ENCODE results near the gene RRBP1.

Gene RRBP1

GRCh38 chr20:17617868-17618672 is 64.0 kb downstream of the RRBP1 start:
- no peak overlapping the region for H3K4me2 ChIP-seq (ENCODE audit: insufficient read depth, low read length)
- 0 out of 3 replicates have a peak, but pooled peaks have one; percentile 8 for ATAC-seq (ENCODE audit: insufficient read depth, low read depth)
- TF ChIP-seq CTCF (IDR thresholded peaks at IDR 0.05; ENCODE audit: borderline replicate concordance, extremely low read depth, low read length, poor library complexity, severe bottlenecking) (no peak), EZH2 (IDR thresholded peaks at IDR 0.05; ENCODE audit: borderline replicate concordance, low read depth, low read length, severe bottlenecking) (no peak)
- DNase-seq: no peak
- no peak overlapping the region for H3K4me3 ChIP-seq (ENCODE audit: low read depth in 1 of 2, low read length in 2 of 2)
- no peaks in the 10 kb centered on the region for H3K9me3 ChIP-seq (ENCODE audit: insufficient read depth, low read length, severe bottlenecking)
- no peaks in the 10 kb centered on the region for H3K79me2 ChIP-seq (ENCODE audit: insufficient read depth, low read length)
- H3K9ac ChIP-seq (ENCODE audit: low read depth, low read length): no peak overlapping the region
- H3K27me3 ChIP-seq (ENCODE audit: insufficient read depth, low read length, poor library complexity): no peaks in the 10 kb centered on the region
- peaks cover 9% of the 10 kb centered on the region; the same call in 1 of the 2 replicates for H4K20me1 ChIP-seq (ENCODE audit: insufficient read depth, low read length)
- H3K4me1 ChIP-seq (ENCODE audit: insufficient read depth, low read length): no peaks in the 10 kb centered on the region
- H2AFZ ChIP-seq (ENCODE audit: low read depth, low read length): no peak overlapping the region
- no peak overlapping the region for H3K27ac ChIP-seq (ENCODE audit: low read length)
- H3K36me3 ChIP-seq (ENCODE audit: insufficient read depth, low read length): peaks cover 82% of the 10 kb centered on the region

- H4K20me1 ChIP-seq (ENCODE audit: insufficient read depth, low read length): peaks cover 13% of the 10 kb centered on the region; the same call in 1 of the 2 replicates
- no peaks in the 10 kb centered on the region for H3K4me1 ChIP-seq (ENCODE audit: insufficient read depth, low read length)
- H3K4me3 ChIP-seq (ENCODE audit: low read depth in 1 of 2, low read length in 2 of 2): no peak overlapping the region
- H3K9me3 ChIP-seq (ENCODE audit: insufficient read depth, low read length, severe bottlenecking): no peaks in the 10 kb centered on the region
- DNase-seq (no peak), ATAC-seq (ENCODE audit: insufficient read depth, low read depth) (peak; percentile 44; the same call in 2 of the 3 replicates)
- H3K36me3 ChIP-seq (ENCODE audit: insufficient read depth, low read length): peaks cover 74% of the 10 kb centered on the region
- H3K79me2 ChIP-seq (ENCODE audit: insufficient read depth, low read length): no peaks in the 10 kb centered on the region
- H3K27ac ChIP-seq (ENCODE audit: low read length): no peak overlapping the region
- no peak overlapping the region for H3K4me2 ChIP-seq (ENCODE audit: insufficient read depth, low read length)
- no peak overlapping the region for H3K9ac ChIP-seq (ENCODE audit: low read depth, low read length)
- TF ChIP-seq EZH2 (IDR thresholded peaks at IDR 0.05; ENCODE audit: borderline replicate concordance, low read depth, low read length, severe bottlenecking) (no peak), CTCF (IDR thresholded peaks at IDR 0.05; ENCODE audit: borderline replicate concordance, extremely low read depth, low read length, poor library complexity, severe bottlenecking) (peak; percentile 54)
- no peak overlapping the region for H2AFZ ChIP-seq (ENCODE audit: low read depth, low read length)
- H3K27me3 ChIP-seq (ENCODE audit: insufficient read depth, low read length, poor library complexity): no peaks in the 10 kb centered on the region
Measured at GRCh38 chr20:17617212-17617867, 64.7 kb downstream of the RRBP1 start.

GRCh38 chr20:17616480-17617211 is 65.4 kb downstream of the RRBP1 start:
- TF ChIP-seq EZH2 (IDR thresholded peaks at IDR 0.05; ENCODE audit: borderline replicate concordance, low read depth, low read length, severe bottlenecking) (no peak), CTCF (IDR thresholded peaks at IDR 0.05; ENCODE audit: borderline replicate concordance, extremely low read depth, low read length, poor library complexity, severe bottlenecking) (no peak)
- Histone ChIP-seq H3K4me1 (ENCODE audit: insufficient read depth, low read length) (no peaks in the 10 kb centered on the region), H3K4me3 (ENCODE audit: low read depth in 1 of 2, low read length in 2 of 2) (no peak overlapping the region), H3K79me2 (ENCODE audit: insufficient read depth, low read length) (no peaks in the 10 kb centered on the region), H3K27me3 (ENCODE audit: insufficient read depth, low read length, poor library complexity) (no peaks in the 10 kb centered on the region), H3K9me3 (ENCODE audit: insufficient read depth, low read length, severe bottlenecking) (no peaks in the 10 kb centered on the region), H3K36me3 (ENCODE audit: insufficient read depth, low read length) (peaks cover 67% of the 10 kb centered on the region), H3K9ac (ENCODE audit: low read depth, low read length) (no peak overlapping the region), H3K4me2 (ENCODE audit: insufficient read depth, low read length) (no peak overlapping the region), H4K20me1 (ENCODE audit: insufficient read depth, low read length) (peaks cover 15% of the 10 kb centered on the region; the same call in 1 of the 2 replicates), H2AFZ (ENCODE audit: low read depth, low read length) (no peak overlapping the region), H3K27ac (ENCODE audit: low read length) (no peak overlapping the region)
- ATAC-seq (ENCODE audit: insufficient read depth, low read depth): no peak
- peak; percentile 2 for DNase-seq
